Ishikawa (cell line): ENCODE results near the gene BLMH.

Experiments
- CEBPB ChIP-seq: IDR thresholded peaks from 2 replicates; pipeline ENCODE4 v1.6.1; 2012
- CREB1 ChIP-seq: IDR thresholded peaks from 2 replicates; pipeline ENCODE4 v1.6.1; 2012; ENCODE audit warnings: low read depth
- EGR1 ChIP-seq: IDR thresholded peaks from 2 replicates; pipeline ENCODE4 v1.6.1; 2012
- EP300 ChIP-seq: IDR thresholded peaks from 2 replicates; pipeline ENCODE4 v1.6.1; 2012; ENCODE audit warnings: borderline replicate concordance
- FOXM1 ChIP-seq: IDR thresholded peaks from 2 replicates; pipeline ENCODE4 v1.6.1; 2012; ENCODE audit warnings: low read depth, borderline replicate concordance
- MAX ChIP-seq: IDR thresholded peaks from 2 replicates; pipeline ENCODE4 v1.6.1; 2012
- NFIC ChIP-seq: IDR thresholded peaks from 2 replicates; pipeline ENCODE4 v1.6.1; 2012
- RAD21 ChIP-seq: IDR thresholded peaks from 2 replicates; pipeline ENCODE4 v1.6.1; 2012; ENCODE audit warnings: low read depth
- TAF1 ChIP-seq: IDR thresholded peaks from 2 replicates; pipeline ENCODE4 v1.6.1; 2012; ENCODE audit warnings: low read depth, mild to moderate bottlenecking
- TCF12 ChIP-seq: IDR thresholded peaks from 2 replicates; pipeline ENCODE4 v1.6.1; 2012; ENCODE audit warnings: low read depth
- TEAD4 ChIP-seq: IDR thresholded peaks from 2 replicates; pipeline ENCODE4 v1.6.1; 2012
- YY1 ChIP-seq: IDR thresholded peaks from 2 replicates; pipeline ENCODE4 v1.6.1; 2012; ENCODE audit warnings: low read depth
- ZBTB7A ChIP-seq: IDR thresholded peaks from 2 replicates; pipeline ENCODE4 v1.6.1; 2012; ENCODE audit warnings: low read depth
- TF ChIP-seq, protein P1 (sequence below): IDR thresholded peaks from 2 replicates; pipeline ENCODE4 v1.6.1; 2012
- TF ChIP-seq, protein P2 (sequence below): IDR thresholded peaks from 2 replicates; pipeline ENCODE4 v1.6.1; 2012; ENCODE audit warnings: low read depth, mild to moderate bottlenecking

Gene BLMH

DNA sequence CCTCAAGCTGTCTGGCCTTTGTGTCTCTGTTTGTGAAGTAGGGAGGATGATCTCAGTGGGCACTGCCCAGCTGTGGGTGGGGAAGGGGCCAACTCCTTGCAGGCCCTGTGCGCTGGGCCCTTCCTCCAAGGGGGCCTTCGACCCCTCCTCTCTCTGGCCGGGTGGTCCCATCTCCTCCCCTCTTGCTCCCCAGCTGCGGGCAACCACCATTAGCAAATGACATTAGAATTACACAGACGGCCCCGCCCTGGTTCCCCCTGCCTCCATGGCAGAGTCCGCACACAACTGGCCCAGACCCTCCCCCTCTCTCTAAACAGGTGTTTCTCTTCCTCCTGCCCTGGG, 53.8 kb downstream of the BLMH start:
- TF ChIP-seq ZBTB7A (no peak), RAD21 (no peak), YY1 (no peak)

GRCh38 chr17:30237296-30238002, 54.3 kb downstream of the BLMH start:
- TF ChIP-seq NFIC (no peak), FOXM1 (no peak), CEBPB (no peak), TEAD4 (no peak)

DNA sequence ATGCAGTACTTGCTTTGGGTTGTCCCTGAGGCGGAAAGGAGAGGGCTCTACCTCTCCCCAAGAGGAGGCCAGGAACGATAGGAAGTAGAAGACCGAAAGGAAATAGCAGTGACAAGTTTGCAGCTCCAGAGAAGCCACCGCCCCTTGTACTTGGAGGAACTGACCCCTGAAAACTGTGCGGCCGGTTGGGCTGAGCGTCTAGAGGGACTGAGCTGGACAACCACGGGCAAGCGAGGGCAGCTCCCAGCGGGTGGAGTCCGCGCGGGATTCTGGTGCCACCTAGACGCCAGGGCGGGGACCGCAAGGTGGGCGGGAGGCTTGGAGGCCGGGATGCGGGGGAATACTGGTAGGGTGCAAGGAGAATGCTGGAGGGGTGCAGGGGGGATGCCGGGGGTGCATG, 55.0 kb downstream of the BLMH start:
- TF ChIP-seq, protein P1, sequence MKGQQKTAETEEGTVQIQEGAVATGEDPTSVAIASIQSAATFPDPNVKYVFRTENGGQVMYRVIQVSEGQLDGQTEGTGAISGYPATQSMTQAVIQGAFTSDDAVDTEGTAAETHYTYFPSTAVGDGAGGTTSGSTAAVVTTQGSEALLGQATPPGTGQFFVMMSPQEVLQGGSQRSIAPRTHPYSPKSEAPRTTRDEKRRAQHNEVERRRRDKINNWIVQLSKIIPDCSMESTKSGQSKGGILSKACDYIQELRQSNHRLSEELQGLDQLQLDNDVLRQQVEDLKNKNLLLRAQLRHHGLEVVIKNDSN = no peak
- no peak for TF ChIP-seq ZBTB7A
- no peak for TF ChIP-seq MAX
- TF ChIP-seq RAD21 = peak; percentile 70
- no peak for TF ChIP-seq TAF1

- no peak for TF ChIP-seq YY1
- TF ChIP-seq MAX = no peak
- TF ChIP-seq TCF12 = no peak
- TF ChIP-seq, protein P1 = no peak
- no peak for TF ChIP-seq FOXM1
- TF ChIP-seq, protein P2, sequence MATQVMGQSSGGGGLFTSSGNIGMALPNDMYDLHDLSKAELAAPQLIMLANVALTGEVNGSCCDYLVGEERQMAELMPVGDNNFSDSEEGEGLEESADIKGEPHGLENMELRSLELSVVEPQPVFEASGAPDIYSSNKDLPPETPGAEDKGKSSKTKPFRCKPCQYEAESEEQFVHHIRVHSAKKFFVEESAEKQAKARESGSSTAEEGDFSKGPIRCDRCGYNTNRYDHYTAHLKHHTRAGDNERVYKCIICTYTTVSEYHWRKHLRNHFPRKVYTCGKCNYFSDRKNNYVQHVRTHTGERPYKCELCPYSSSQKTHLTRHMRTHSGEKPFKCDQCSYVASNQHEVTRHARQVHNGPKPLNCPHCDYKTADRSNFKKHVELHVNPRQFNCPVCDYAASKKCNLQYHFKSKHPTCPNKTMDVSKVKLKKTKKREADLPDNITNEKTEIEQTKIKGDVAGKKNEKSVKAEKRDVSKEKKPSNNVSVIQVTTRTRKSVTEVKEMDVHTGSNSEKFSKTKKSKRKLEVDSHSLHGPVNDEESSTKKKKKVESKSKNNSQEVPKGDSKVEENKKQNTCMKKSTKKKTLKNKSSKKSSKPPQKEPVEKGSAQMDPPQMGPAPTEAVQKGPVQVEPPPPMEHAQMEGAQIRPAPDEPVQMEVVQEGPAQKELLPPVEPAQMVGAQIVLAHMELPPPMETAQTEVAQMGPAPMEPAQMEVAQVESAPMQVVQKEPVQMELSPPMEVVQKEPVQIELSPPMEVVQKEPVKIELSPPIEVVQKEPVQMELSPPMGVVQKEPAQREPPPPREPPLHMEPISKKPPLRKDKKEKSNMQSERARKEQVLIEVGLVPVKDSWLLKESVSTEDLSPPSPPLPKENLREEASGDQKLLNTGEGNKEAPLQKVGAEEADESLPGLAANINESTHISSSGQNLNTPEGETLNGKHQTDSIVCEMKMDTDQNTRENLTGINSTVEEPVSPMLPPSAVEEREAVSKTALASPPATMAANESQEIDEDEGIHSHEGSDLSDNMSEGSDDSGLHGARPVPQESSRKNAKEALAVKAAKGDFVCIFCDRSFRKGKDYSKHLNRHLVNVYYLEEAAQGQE = no peak
- no peak for TF ChIP-seq RAD21
- TF ChIP-seq TAF1 = no peak
- TF ChIP-seq CEBPB = no peak
- TF ChIP-seq EP300 = no peak
- no peak for TF ChIP-seq CREB1
- TF ChIP-seq EGR1 = no peak
- TF ChIP-seq NFIC = no peak
- no peak for TF ChIP-seq TEAD4
- no peak for TF ChIP-seq ZBTB7A
Measured at GRCh38 chr17:30236297-30236624, 55.5 kb downstream of the BLMH start.

- TF ChIP-seq TAF1 (no peak), TCF12 (no peak), EP300 (no peak), ZBTB7A (0 out of 2 replicates have a peak, but pooled peaks have one; percentile 23), NFIC (no peak), YY1 (no peak), MAX (peak; percentile 23; the same call in 1 of the 2 replicates)
Measured at GRCh38 chr17:30235386-30236296, 56.1 kb downstream of the BLMH start, which contains the start of gene SLC6A4. SLC6A4 (minus strand) TSS chr17:30235697; CDS start chr17:30221958, 13,739 bp downstream.

DNA sequence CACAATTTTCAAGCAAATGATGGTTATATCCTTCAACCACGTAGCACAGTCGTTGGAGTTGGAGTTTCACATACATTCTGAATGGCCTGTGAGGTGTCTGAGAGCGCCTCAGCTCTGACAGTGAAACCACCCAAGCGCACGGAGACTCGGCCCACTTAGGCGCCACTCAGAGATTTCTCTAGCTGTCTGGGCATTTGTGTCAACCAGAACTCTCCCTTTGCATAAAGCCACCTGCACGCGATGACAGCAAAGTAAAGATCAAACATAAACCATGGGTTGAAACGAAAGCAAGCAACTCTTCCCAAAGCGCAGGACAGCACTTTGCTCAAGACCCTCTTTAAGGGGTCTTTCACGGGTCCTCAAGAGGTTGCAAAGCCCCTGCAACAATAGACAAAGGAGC, 56.8 kb downstream of the BLMH start:
- TF ChIP-seq YY1 (no peak), RAD21 (no peak), CEBPB (no peak), FOXM1 (no peak), TAF1 (no peak), EGR1 (no peak)
- TF ChIP-seq, protein P1 = no peak

- TF ChIP-seq, protein P1 = no peak
- no peak for TF ChIP-seq YY1
- no peak for TF ChIP-seq TCF12
- TF ChIP-seq TAF1 = no peak
- no peak for TF ChIP-seq TEAD4
- no peak for TF ChIP-seq CREB1
Measured at GRCh38 chr17:30234296-30234695, 57.4 kb downstream of the BLMH start.
